ENCODE results near the gene SSTR5. TPM values are rescaled to one million over a fixed set of nuclear protein-coding genes. Genes with fewer than 3 reads are reported as not detected.
"Not testable (repeated sequence)": the region's sequence is repeated elsewhere in the genome, so short reads cannot be mapped to it uniquely, and the experiment has no call there.

SSTR5 gene
- total and polyA plus RNA-seq, 10 of the 15 experiments (the other 5 are each of a cell fraction or from before 2014, with no cell fraction given), result not detected

DNA sequence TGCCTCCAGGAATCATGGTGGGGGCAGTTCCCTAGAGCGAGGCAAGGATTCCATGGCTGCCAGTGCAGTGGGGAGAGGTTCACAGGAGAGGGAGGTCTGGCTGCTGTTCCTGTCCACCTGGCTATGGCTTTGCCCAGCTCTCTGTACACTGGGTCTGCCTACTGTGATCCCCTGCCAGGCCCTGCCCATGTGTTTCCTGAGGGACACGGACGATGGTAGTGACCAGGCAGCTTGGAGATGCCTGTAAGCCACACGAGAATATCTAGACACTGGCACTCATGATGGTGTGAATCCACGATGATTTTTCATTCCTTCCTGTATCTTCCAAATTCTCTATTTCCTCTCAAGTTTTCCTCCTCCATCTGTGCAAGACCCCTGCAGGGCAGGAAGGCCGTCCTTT lies 12.4 kb downstream of the SSTR5 start:
- Histone ChIP-seq H3K4me2 (ENCODE audit: control insufficient read depth, insufficient read depth) (no peak overlapping the region), H4K20me1 (ENCODE audit: control insufficient read depth, insufficient read depth) (no peaks in the 10 kb centered on the region), H3K9ac (ENCODE audit: control insufficient read depth, insufficient read depth, low read length) (no peak overlapping the region), H3K27me3 (replicated peaks in 1 of 2; ENCODE audit: control insufficient read depth in 2 of 2, insufficient read depth in 2 of 2, low read length in 1 of 2) (no peaks in the 10 kb centered on the region), H2AFZ (ENCODE audit: control insufficient read depth, low read depth, low read length) (no peak overlapping the region), H3K4me1 (ENCODE audit: control insufficient read depth, insufficient read depth, low read length) (no peaks in the 10 kb centered on the region), H3K79me2 (ENCODE audit: control insufficient read depth, insufficient read depth, low read length) (no peaks in the 10 kb centered on the region), H3K4me3 (no peak overlapping the region), H3K36me3 (ENCODE audit: control insufficient read depth in 2 of 2, insufficient read depth in 2 of 2, low read length in 1 of 2) (no peaks in the 10 kb centered on the region), H3K9me3 (replicated peaks; ENCODE audit: control insufficient read depth, insufficient read depth, low read length) (peaks cover 4% of the 10 kb centered on the region; the same call in 1 of the 3 replicates), H3K27ac (ENCODE audit: control insufficient read depth, insufficient read depth) (no peak overlapping the region)
- DNase-seq (ENCODE audit: low read depth, low spot score) (no peak), ATAC-seq (no peak), FAIRE-seq (no peak)
- in situ Hi-C loops (cut with MboI) (no loop called here), intact Hi-C loops (cut with micrococcal nuclease; ENCODE audit: unreplicated experiment) (no loop called here)
- WGBS (ENCODE audit: insufficient coverage, insufficient replicate concordance, low lambda C conversion rate, missing lambda C conversion rate), result 18% methylated on average over 6 of the region's 6 CpGs
- POLR2A ChIA-PET, result no interaction called here
- SMC1A ChIA-PET (ENCODE audit: uncharacterized antibody, unreplicated experiment), result no interaction called here
- RAD21 ChIA-PET (ENCODE audit: unreplicated experiment), result no interaction called here
- CTCF ChIA-PET, result no interaction called here
- no TSS peak for BruUV-seq (replicated peaks)
- TF ChIP-seq CBX5 (IDR thresholded peaks at IDR 0.05; ENCODE audit: low read depth), result peak; percentile 42; the same call in 1 of the 2 replicates
- no peak for TF ChIP-seq SUZ12 (IDR thresholded peaks at IDR 0.05; ENCODE audit: unreplicated experiment)
- TF ChIP-seq ZSCAN29 (IDR thresholded peaks at IDR 0.05), result no peak

DNA sequence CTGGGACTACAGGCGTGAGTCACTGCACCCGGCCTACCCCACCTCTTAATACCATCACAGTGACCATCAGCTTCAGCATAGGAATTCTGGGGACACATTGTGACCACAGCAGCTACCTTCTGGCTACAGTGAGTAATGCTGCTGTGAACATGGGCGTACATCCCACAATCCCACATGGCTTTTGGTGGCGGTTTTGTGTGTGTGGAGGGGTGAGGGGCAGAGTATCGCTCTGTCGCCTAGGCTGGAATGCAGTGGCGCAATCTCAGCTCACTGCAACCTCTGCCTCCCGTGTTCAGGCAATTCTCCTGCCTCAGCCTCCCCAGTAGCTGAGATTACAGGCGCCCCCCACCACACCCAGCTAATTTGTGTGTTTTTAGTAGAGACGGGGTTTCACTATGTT lies 13.9 kb downstream of the SSTR5 start:
- H3K27me3 ChIP-seq (replicated peaks in 1 of 2; ENCODE audit: control insufficient read depth in 2 of 2, insufficient read depth in 2 of 2, low read length in 1 of 2); H3K9me3 ChIP-seq (replicated peaks; ENCODE audit: control insufficient read depth, insufficient read depth, low read length); SMC1A ChIA-PET (ENCODE audit: uncharacterized antibody, unreplicated experiment); H2AFZ ChIP-seq (ENCODE audit: control insufficient read depth, low read depth, low read length); H3K79me2 ChIP-seq (ENCODE audit: control insufficient read depth, insufficient read depth, low read length); H4K20me1 ChIP-seq (ENCODE audit: control insufficient read depth, insufficient read depth); H3K27ac ChIP-seq (ENCODE audit: control insufficient read depth, insufficient read depth); DNase-seq (ENCODE audit: low read depth, low spot score); FAIRE-seq; ATAC-seq; POLR2A ChIA-PET; intact Hi-C loops (cut with micrococcal nuclease; ENCODE audit: unreplicated experiment); BruUV-seq (replicated peaks); H3K36me3 ChIP-seq (ENCODE audit: control insufficient read depth in 2 of 2, insufficient read depth in 2 of 2, low read length in 1 of 2); H3K4me2 ChIP-seq (ENCODE audit: control insufficient read depth, insufficient read depth); RAD21 ChIA-PET (ENCODE audit: unreplicated experiment); H3K4me3 ChIP-seq; H3K9ac ChIP-seq (ENCODE audit: control insufficient read depth, insufficient read depth, low read length); in situ Hi-C loops (cut with MboI); CTCF ChIA-PET; H3K4me1 ChIP-seq (ENCODE audit: control insufficient read depth, insufficient read depth, low read length): not testable (repeated sequence)
- 25% methylated on average over 10 of the region's 10 CpGs for WGBS (ENCODE audit: insufficient coverage, insufficient replicate concordance, low lambda C conversion rate, missing lambda C conversion rate)

All from GM12878 (cell line).